Measurements from ENCODE around the gene VAV1. TPM values are rescaled to one million over a fixed set of nuclear protein-coding genes. Genes with fewer than 3 reads are reported as not detected.
A peak's percentile ranks its signal among the peaks of the same experiment; 100 is the strongest.

VAV1 gene
- total and polyA plus RNA-seq, 9 of the 15 experiments (the other 6 are each of a cell fraction or from before 2014, with no cell fraction given) = 0.46 to 20.1 (median 11.1) TPM

GRCh38 chr19:6737284-6737872 is 35.1 kb upstream of the VAV1 start, which contains the start of gene GPR108 (continued):
- TF ChIP-seq PURB (CRISPR knock-in tag; IDR thresholded peaks at IDR 0.05; ENCODE audit: low read depth) (no peak), FOXJ3 (CRISPR knock-in tag; IDR thresholded peaks at IDR 0.05) (no peak), XRCC5 (IDR thresholded peaks at IDR 0.05; ENCODE audit: low read depth, low read length) (no peak), HMGN3 (IDR thresholded peaks at IDR 0.05; ENCODE audit: borderline replicate concordance, extremely low read depth, insufficient read length, low read depth, low read length) (peak; percentile 94), TAF1 (IDR thresholded peaks at IDR 0.05; ENCODE audit: control insufficient read depth, extremely low read depth, insufficient read depth, low read length, severe bottlenecking) (peak; percentile 10), PRMT5 (CRISPR knock-in tag; IDR thresholded peaks at IDR 0.05) (peak; percentile 51; the same call in 1 of the 2 replicates), ARID2 (IDR thresholded peaks at IDR 0.05) (no peak), LARP7 (IDR thresholded peaks at IDR 0.05) (0 out of 2 replicates have a peak, but pooled peaks have one; percentile 37), FOXA3 (CRISPR knock-in tag; conservative IDR thresholded peaks at IDR 0.05 in 1 of 2, IDR thresholded peaks at IDR 0.05 in 1 of 2) (no peak), POLR2B (IDR thresholded peaks at IDR 0.05; ENCODE audit: low read depth, partially characterized antibody) (no peak), TAF9B (IDR thresholded peaks at IDR 0.05; ENCODE audit: partially characterized antibody) (no peak), UBTF (IDR thresholded peaks at IDR 0.05; ENCODE audit: borderline replicate concordance in 1 of 2, low read depth in 2 of 2, low read length in 2 of 2) (no peak), CREB1 (IDR thresholded peaks at IDR 0.05) (peak; percentile 92), CREB1 (CRISPR knock-in tag; IDR thresholded peaks at IDR 0.05) (peak; percentile 93), C11orf30 (IDR thresholded peaks at IDR 0.05; ENCODE audit: low read depth) (0 out of 2 replicates have a peak, but pooled peaks have one; percentile 10), FOXP1 (CRISPR knock-in tag; IDR thresholded peaks at IDR 0.05) (no peak; the same call in 1 of the 2 replicates), HOXB6 (CRISPR knock-in tag; IDR thresholded peaks at IDR 0.05; ENCODE audit: borderline replicate concordance) (no peak), CSDE1 (IDR thresholded peaks at IDR 0.05) (no peak; a peak in 1 of 4 replicates), ARID1B (IDR thresholded peaks at IDR 0.05) (peak; percentile 32; the same call in 1 of the 2 replicates), MEF2A (IDR thresholded peaks at IDR 0.05; ENCODE audit: control insufficient read depth, low read depth, low read length) (0 out of 2 replicates have a peak, but pooled peaks have one; percentile 13), SIX5 (IDR thresholded peaks at IDR 0.05; ENCODE audit: borderline replicate concordance in 1 of 2, insufficient read depth in 1 of 2, low read depth in 1 of 2, low read length in 2 of 2) (peak; percentile 77 to 82), PHF20 (IDR thresholded peaks at IDR 0.05; ENCODE audit: partially characterized antibody) (peak; percentile 14), WHSC1 (IDR thresholded peaks at IDR 0.05; ENCODE audit: low read length) (no peak), TOE1 (IDR thresholded peaks at IDR 0.05; ENCODE audit: borderline replicate concordance) (peak; percentile 98), TOE1 (CRISPR knock-in tag; IDR thresholded peaks at IDR 0.05; ENCODE audit: borderline replicate concordance, low read depth) (no peak), FUS (optimal IDR thresholded peaks at IDR 0.05; ENCODE audit: low read depth, low read length) (no peak), TAL1 (IDR thresholded peaks at IDR 0.05) (no peak)

Data from K562 (cell line).